Subcutaneous adipose tissue (tissue), 4 donors: Measurements from ENCODE around the gene DGUOK. TPM values are rescaled to one million over a fixed set of nuclear protein-coding genes. Genes with fewer than 3 reads are reported as not detected.

Source experiments
- total RNA-seq, 4 donors: library from RNA; depleted of rRNA; stranded (reverse); fragments of >200 nt; gene quantifications; one replicate each; pipeline ENCODE4 v1.1.0, GENCODE V29; 2016
- TF ChIP-seq, protein P1 (sequence below): fragments of 450-650 bp; IDR thresholded peaks from one replicate; pipeline ENCODE4 v1.5.1; 2016; ENCODE audit warnings: low read depth, mild to moderate bottlenecking, control low read depth, antibody characterized with exemption, moderate library complexity

The DGUOK gene
- total RNA-seq, 4 donors from 2014 or later, result 34.8 to 54.0 (median 45.8) TPM

DNA sequence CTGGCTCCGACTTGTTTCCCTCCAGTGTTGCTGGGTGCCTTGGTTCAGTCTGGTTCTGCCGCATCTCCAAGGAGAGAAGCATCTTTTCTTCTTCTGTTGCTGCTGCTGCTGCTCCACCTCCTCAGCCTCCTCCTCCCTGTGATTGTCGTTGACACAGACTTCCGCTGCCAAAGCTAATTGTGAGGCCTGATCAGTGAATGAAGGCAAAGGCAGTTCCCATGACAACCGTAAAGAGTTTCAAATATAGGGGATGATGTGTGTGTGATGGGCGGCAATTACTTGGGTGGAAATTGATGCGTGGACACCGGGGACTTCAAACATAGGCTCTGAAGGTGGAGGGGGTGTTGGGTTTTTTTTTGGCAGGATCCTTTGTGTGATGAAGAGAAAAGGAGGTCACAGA is 71.8 kb downstream of the DGUOK start:
- TF ChIP-seq, protein P1, sequence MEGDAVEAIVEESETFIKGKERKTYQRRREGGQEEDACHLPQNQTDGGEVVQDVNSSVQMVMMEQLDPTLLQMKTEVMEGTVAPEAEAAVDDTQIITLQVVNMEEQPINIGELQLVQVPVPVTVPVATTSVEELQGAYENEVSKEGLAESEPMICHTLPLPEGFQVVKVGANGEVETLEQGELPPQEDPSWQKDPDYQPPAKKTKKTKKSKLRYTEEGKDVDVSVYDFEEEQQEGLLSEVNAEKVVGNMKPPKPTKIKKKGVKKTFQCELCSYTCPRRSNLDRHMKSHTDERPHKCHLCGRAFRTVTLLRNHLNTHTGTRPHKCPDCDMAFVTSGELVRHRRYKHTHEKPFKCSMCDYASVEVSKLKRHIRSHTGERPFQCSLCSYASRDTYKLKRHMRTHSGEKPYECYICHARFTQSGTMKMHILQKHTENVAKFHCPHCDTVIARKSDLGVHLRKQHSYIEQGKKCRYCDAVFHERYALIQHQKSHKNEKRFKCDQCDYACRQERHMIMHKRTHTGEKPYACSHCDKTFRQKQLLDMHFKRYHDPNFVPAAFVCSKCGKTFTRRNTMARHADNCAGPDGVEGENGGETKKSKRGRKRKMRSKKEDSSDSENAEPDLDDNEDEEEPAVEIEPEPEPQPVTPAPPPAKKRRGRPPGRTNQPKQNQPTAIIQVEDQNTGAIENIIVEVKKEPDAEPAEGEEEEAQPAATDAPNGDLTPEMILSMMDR, result no peak

DNA sequence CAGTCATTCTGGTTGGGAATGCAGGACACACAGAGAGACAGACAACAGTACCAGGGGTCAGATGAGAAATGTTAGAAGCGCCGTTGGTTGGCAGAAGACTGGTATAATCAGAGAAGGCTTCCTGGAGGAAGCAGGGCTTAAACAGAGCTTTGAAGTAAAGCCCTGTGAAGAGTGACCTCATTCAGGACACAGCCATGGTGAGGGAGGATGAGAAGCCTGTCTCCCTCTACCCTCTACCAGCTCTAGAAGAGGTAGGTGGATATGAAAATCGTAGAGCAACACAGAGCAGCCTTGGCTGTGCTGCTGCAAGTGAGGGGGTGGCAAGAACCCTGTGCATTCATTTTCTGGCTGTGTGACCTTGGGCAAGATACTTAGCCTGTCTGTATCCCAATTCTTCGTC is 72.3 kb downstream of the DGUOK start:
- TF ChIP-seq, protein P1, result no peak

DNA sequence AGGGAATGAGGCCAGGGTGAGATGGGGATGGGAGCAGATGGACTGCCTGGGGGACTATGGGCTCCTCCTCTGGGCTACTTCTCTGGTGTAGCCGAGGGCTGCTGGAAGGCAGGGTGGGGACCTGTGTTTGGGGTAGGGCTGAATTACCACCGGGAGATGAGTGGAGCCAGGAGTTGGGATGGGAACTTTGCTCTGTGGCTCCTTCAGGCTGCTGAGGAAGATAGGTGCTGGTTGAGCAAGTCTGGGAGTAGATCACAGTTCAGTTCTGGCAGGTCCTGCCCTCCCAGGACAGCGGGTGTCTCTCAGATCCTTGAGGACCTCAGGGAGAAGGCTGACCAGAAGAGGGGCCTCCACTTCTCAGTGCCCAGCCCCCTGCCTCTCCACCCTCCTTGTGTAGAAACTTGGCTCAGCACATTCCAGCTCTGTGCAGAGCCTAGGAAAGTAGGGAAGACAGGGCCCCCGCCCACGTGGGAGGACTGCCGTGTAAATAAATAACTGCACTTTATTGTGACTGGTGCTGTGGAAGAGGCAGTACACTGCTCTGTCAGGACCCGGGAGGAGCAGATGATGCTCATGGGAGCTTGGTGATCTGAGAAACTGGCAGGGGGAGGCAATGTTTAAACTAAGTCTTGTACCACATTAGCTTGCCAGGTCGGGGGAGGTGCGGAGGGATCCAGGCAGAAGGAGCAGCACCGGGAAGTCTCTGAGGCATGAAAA is 73.4 kb downstream of the DGUOK start:
- TF ChIP-seq, protein P1, result no peak

DNA sequence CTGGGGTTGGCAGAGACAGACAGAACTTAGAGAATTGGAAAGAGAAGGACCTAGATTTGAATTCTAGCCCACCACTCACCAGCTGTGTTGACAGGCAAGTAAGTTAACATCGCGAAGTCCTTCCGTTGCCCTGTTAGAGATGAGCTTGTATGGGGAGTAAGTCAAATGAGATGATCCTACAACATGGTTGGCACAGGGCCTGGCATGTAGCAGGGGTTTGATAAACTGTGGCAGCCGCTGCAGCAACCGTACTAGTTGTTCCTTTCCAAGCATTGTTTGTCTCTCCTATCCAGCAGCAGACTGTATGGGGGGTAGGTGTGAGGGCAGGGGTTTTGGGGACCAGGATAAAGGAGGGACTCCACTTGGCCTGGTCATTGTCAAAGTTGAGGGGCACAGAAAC is 74.0 kb downstream of the DGUOK start:
- TF ChIP-seq, protein P1, result no peak

DNA sequence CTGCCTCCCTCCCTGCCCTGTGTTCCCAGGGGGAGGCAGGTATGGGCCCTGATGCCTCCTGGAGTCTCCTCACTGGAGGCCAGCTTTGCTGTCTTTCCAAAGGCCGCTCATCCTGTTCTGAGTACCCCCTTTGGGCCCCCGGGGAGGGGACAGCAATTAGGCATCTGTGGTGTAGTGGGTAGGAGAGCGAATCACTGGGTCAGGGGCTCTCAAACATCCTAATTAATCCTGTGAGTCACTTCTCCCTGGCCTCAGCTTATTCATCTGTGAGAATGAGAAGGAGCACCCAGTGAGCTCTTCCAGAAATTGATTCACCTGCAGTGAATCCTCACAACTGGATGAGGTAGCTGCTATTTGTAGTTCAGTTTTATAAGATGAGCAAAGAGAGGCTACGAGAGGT is 74.4 kb downstream of the DGUOK start:
- TF ChIP-seq, protein P1, result no peak

DNA sequence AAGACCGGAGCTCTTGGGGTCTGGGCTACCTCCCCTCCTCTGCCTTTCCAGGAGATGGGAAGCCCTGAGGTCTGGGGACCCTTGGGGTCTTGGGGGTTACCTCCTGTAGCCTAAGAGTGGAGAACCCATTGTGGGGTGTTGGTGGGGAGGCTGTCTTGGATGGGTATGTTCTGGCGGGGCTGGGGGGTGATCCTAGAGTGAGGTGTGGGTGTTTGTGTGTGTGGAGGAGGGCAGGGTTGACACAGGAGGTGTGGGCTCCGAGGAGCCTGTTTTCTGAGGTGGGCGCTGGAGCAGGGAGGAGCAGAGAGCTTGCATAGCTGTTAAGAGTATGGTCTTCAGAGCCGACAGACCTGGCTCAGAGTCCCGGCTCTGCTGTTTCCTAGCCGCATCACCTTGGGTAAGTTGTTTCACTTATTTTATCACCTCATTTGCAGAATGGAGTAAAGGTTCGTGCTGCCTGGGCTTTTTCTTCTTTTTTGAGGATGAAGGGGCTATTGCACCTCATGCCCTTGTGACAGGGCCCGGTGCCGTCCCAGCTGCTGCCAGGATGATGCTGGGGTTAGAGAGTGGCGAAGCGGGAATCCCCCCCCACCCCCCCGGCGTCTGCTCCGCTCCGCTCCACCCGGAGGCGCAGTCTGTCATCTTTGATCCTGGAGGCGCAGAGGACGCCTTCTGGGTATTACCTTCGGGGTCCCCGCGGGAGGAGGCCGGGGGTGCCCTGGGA is 75.3 kb downstream of the DGUOK start:
- TF ChIP-seq, protein P1, result no peak
